SU-DHL-6 (cell line): ENCODE data around the gene DUSP22.
A peak's percentile ranks its signal among the peaks of the same experiment; 100 is the strongest.

Experiments used
- CTCF ChIP-seq: fragments of 200-600 bp; sonication (generic); IDR thresholded peaks from one replicate; pipeline ENCODE4 v1.5.1; 2017; ENCODE audit warnings: antibody characterized with exemption, mild to moderate bottlenecking, low read length, moderate library complexity; ENCODE audit not compliant: insufficient read depth, poor library complexity, severe bottlenecking
- EZH2phosphoT487 ChIP-seq: fragments of 200-600 bp; sonication (generic), shearing (Covaris generic); conservative IDR thresholded peaks from 2 replicates; pipeline ENCODE4 v1.6.1; 2018; ENCODE audit warnings: mild to moderate bottlenecking, antibody characterized with exemption, low read length, moderate library complexity, mixed read lengths

- TF ChIP-seq CTCF (peak; percentile 36), EZH2phosphoT487 (no peak)
Measured at GRCh38 chr6:303948-304558, 11.8 kb downstream of the DUSP22 start.
